A549 (cell line): Measurements from ENCODE around the gene CDC6. TPM values are rescaled to one million over a fixed set of nuclear protein-coding genes. Genes with fewer than 3 reads are reported as not detected.

Experiments
- ATAC-seq, 2 experiments: fragments of 200-7000 bp in 1 of 2; fragments of >200 bp in 1 of 2; cut with Nextera tagmentation in 1 of 2; cut with Tn5 transposase in 1 of 2; 3 replicates each; pipeline versions ENCODE4 v1.8.0 to v1.9.1; 2018 to 2020; ENCODE audit warnings: mild to moderate bottlenecking in 1 of 2, moderate library complexity in 1 of 2
- CTCF ChIA-PET: fragments of 300-600 bp; sonication (Branson Sonifier 250); formaldehyde crosslinking; extraction: SDS; loops from one replicate; lab custom pipeline; 2021; ENCODE audit warnings: antibody characterized with exemption, inconsistent platforms; lab: Yijun Ruan, JAX
- POLR2A ChIA-PET: fragments of 350-600 bp; formaldehyde crosslinking; extraction: SDS; loops from one replicate; lab custom pipeline; 2021; ENCODE audit warnings: antibody characterized with exemption, inconsistent platforms; lab: Yijun Ruan, JAX
- DNase-seq, 2 experiments: peaks; one replicate each; pipeline versions ENCODE4 v3.0.0 to v3.0.0-alpha.2; 2011 to 2016; ENCODE audit warnings: low read depth in 1 of 2, low spot score in 1 of 2
- FAIRE-seq: peaks from 2 replicates; lab custom pipeline; 2011; peaks lifted over from hg19 to GRCh38; lab: Jason Lieb, UNC
- H3K27ac ChIP-seq, 2 experiments: fragments of >200 bp; sonication (Bioruptor Twin); formaldehyde crosslinking; 3 replicates each; pipeline ENCODE4 v1.5.1; 2016 to 2017
- H3K4me1 ChIP-seq: fragments of >200 bp; sonication (Bioruptor Twin); formaldehyde crosslinking; 3 replicates; pipeline ENCODE4 v1.6.1; 2016
- H3K4me2 ChIP-seq: fragments of >200 bp; sonication (Bioruptor Twin); formaldehyde crosslinking; 3 replicates; pipeline ENCODE4 v1.6.1; 2016
- H3K4me3 ChIP-seq: fragments of >200 bp; sonication (Bioruptor Twin); formaldehyde crosslinking; 3 replicates; pipeline ENCODE4 v1.5.1; 2016
- H3K9me3 ChIP-seq: fragments of >200 bp; sonication (Bioruptor Twin); formaldehyde crosslinking; 3 replicates; pipeline ENCODE4 v1.6.1; 2016
- CBX2 ChIP-seq: fragments of 200-600 bp; sonication (generic); IDR thresholded peaks from 2 replicates; pipeline ENCODE4 v1.6.1; 2016; ENCODE audit warnings: low read depth, mild to moderate bottlenecking, borderline replicate concordance
- CHD2 ChIP-seq: fragments of 150-350 bp; IDR thresholded peaks from 2 replicates; pipeline ENCODE4 v1.6.1; 2014; ENCODE audit warnings: low read length; ENCODE audit not compliant: partially characterized antibody
- EHMT2 ChIP-seq: fragments of 200-600 bp; sonication (generic); IDR thresholded peaks from 2 replicates; pipeline ENCODE4 v1.6.1; 2016; ENCODE audit warnings: antibody characterized with exemption, low read depth, mild to moderate bottlenecking, moderate library complexity
- ESRRA ChIP-seq: fragments of 150-350 bp; IDR thresholded peaks from 2 replicates; pipeline ENCODE4 v1.6.1; 2014; ENCODE audit warnings: mild to moderate bottlenecking, low read length, borderline replicate concordance
- GATA3 ChIP-seq: IDR thresholded peaks from 2 replicates; pipeline ENCODE4 v1.6.1; 2012; ENCODE audit warnings: borderline replicate concordance
- HEYL ChIP-seq: fragments of 250-450 bp; sonication (Bioruptor Pico); IDR thresholded peaks from 2 replicates; pipeline ENCODE4 v1.8.0; 2021; ENCODE audit warnings: mild to moderate bottlenecking, moderate library complexity
- JUNB ChIP-seq: fragments of >200 bp; sonication (Bioruptor Twin); formaldehyde crosslinking; IDR thresholded peaks from 2 replicates; pipeline ENCODE4 v1.6.1; 2016
- MAFK ChIP-seq: fragments of 450-650 bp; IDR thresholded peaks from 2 replicates; pipeline ENCODE4 v1.6.1; 2014; ENCODE audit not compliant: partially characterized antibody
- MAZ ChIP-seq: fragments of 150-350 bp; IDR thresholded peaks from 2 replicates; pipeline ENCODE4 v1.6.1; 2014; ENCODE audit warnings: antibody characterized with exemption, low read depth, low read length, borderline replicate concordance
- NPAS2 ChIP-seq: fragments of 250-450 bp; sonication (Bioruptor Pico); IDR thresholded peaks from 2 replicates; pipeline ENCODE4 v1.8.0; 2022; ENCODE audit warnings: mild to moderate bottlenecking, moderate library complexity, borderline replicate concordance
- POLR2A ChIP-seq: IDR thresholded peaks from 2 replicates; pipeline ENCODE4 v1.6.1; 2012; ENCODE audit warnings: mild to moderate bottlenecking, low read length
- POLR2AphosphoS2 ChIP-seq: conservative IDR thresholded peaks from 2 replicates; pipeline ENCODE4 v1.6.1; 2012; ENCODE audit warnings: low read length, improper control_type of control experiment, inconsistent platforms
- RAD21 ChIP-seq, 2 experiments: fragments of >200 bp in 1 of 2; sonication (Bioruptor Twin) in 1 of 2; formaldehyde crosslinking in 1 of 2; IDR thresholded peaks in 1 of 2; conservative IDR thresholded peaks in 1 of 2; 2 replicates in 1 of 2; 3 replicates in 1 of 2; pipeline ENCODE4 v1.6.1; 2012 to 2018; ENCODE audit warnings: inconsistent platforms in 1 of 2
- RARB ChIP-seq: fragments of 250-450 bp; sonication (Bioruptor Pico); IDR thresholded peaks from 2 replicates; pipeline ENCODE4 v1.8.0; 2021; ENCODE audit warnings: mild to moderate bottlenecking, moderate library complexity
- RFX5 ChIP-seq: fragments of 450-650 bp; IDR thresholded peaks from 2 replicates; pipeline ENCODE4 v1.7.1; 2014; ENCODE audit warnings: antibody characterized with exemption, mild to moderate bottlenecking, moderate library complexity
- SMC3 ChIP-seq: fragments of >200 bp; sonication (Bioruptor Twin); formaldehyde crosslinking; IDR thresholded peaks from 3 replicates; pipeline ENCODE4 v1.6.1; 2018; ENCODE audit warnings: inconsistent platforms
- TFCP2L1 ChIP-seq: fragments of 250-450 bp; sonication (Bioruptor Pico); IDR thresholded peaks from 2 replicates; pipeline ENCODE4 v1.5.0; 2021; ENCODE audit warnings: mild to moderate bottlenecking
- ZFP36 ChIP-seq: fragments of 450-650 bp; IDR thresholded peaks from 2 replicates; pipeline ENCODE4 v1.6.1; 2014; ENCODE audit warnings: borderline replicate concordance; ENCODE audit not compliant: partially characterized antibody
- WGBS: methylation state at CpG from one replicate; pipeline ENCODE4 v1.1.6; 2017; ENCODE audit errors: missing lambda C conversion rate; 5-methylcytosine and 5-hydroxymethylcytosine counted together
- polyA plus RNA-seq, 4 experiments: library from polyadenylated mRNA; depleted of rRNA in 3 of 4; stranded (reverse); fragments of >200 nt; fragmentation: RNase III in 1 of 4; extraction: RNeasy Plus Mini Kit Qiagen cat#74134 plus additional on column Dnase treatment in 1 of 4; gene quantifications; 2 replicates in 3 of 4; 3 replicates in 1 of 4; pipeline ENCODE4 v1.2.3, GENCODE V29; 2011 to 2017
- TF ChIP-seq, protein P1 (sequence below): fragments of >200 bp; sonication (Bioruptor Twin); formaldehyde crosslinking; IDR thresholded peaks from 3 replicates; pipeline ENCODE4 v1.5.1; 2016
- TF ChIP-seq, protein P2 (sequence below): fragments of 200-600 bp; sonication (generic); IDR thresholded peaks from 2 replicates; pipeline ENCODE4 v1.6.1; 2016; ENCODE audit warnings: antibody characterized with exemption, mild to moderate bottlenecking, moderate library complexity
- TF ChIP-seq, protein P3 (sequence below): IDR thresholded peaks from 2 replicates; pipeline ENCODE4 v1.6.1; 2012
- TF ChIP-seq, protein P4 (sequence below): fragments of 150-350 bp; IDR thresholded peaks from 2 replicates; pipeline ENCODE4 v1.6.1; 2014; ENCODE audit warnings: low read depth, mild to moderate bottlenecking, low read length

CDC6 gene
- polyA plus RNA-seq, 2 of the 4 experiments (the other 2 are of a cell fraction): 67.0 to 79.5 TPM

DNA sequence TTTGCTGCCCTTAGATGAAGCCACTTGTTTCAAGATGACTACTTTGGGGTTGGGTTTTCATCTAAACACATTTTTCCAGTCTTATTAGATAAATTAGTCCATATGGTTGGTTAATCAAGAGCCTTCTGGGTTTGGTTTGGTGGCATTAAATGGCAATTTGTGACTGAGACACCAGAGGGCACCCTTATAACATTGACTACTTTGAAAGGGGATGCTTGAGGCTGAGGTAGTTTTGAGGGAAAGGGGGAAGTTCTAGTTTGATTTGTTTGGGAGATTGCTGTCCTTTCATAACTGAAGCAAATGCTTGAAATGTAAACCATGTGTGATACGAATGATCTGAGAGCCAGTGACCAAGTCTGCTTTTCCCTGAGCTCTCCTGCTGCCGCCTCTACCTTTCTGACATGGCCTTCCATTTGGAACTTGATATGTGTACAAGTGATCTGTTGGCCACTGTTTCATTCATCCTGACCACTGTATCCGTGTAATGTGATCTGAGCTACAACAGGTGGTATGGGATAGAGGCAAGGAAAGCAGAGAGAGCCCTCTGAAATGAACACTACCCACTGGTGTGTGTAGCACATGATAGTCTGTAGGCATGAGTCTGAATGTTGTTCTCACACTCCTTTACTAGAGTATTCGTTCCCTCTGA is 15.5 kb downstream of the CDC6 start:
- H3K4me2 ChIP-seq: no peak overlapping the region
- ChIA-PET POLR2A (interaction anchor here (1.5 to 2.9 kb wide), 2 partner anchors 48 to 52 kb away, joined by 5 to 13 read pairs; no protein-coding TSS in a partner anchor), CTCF (interaction anchor here (0.6 to 50.4 kb wide), 50 partner anchors 0 to 407 kb away, joined by 3 to 2395 read pairs (median 4); partner anchors contain the start of genes CDC6, GJD3, RARA and TOP2A)
- FAIRE-seq: peak; percentile 70
- H3K27ac ChIP-seq: peak overlapping the region; percentile 17 to 47; a peak in 4 of 6 replicates
- no peaks in the 10 kb centered on the region for H3K9me3 ChIP-seq
- DNase-seq: peak; percentile 71 to 78
- H3K4me3 ChIP-seq: no peak overlapping the region
- 48% methylated on average over 4 of the region's 4 CpGs for WGBS
- peaks cover 38% of the 10 kb centered on the region for H3K4me1 ChIP-seq
- TF ChIP-seq RAD21 (conservative IDR thresholded peaks at IDR 0.05 in 1 of 2, IDR thresholded peaks at IDR 0.05 in 1 of 2): peak; percentile 96 to 98
- no peak for TF ChIP-seq RARB (CRISPR knock-in tag)
- peak; percentile 100 for TF ChIP-seq SMC3
- no peak for TF ChIP-seq CBX2
- TF ChIP-seq, protein P1, sequence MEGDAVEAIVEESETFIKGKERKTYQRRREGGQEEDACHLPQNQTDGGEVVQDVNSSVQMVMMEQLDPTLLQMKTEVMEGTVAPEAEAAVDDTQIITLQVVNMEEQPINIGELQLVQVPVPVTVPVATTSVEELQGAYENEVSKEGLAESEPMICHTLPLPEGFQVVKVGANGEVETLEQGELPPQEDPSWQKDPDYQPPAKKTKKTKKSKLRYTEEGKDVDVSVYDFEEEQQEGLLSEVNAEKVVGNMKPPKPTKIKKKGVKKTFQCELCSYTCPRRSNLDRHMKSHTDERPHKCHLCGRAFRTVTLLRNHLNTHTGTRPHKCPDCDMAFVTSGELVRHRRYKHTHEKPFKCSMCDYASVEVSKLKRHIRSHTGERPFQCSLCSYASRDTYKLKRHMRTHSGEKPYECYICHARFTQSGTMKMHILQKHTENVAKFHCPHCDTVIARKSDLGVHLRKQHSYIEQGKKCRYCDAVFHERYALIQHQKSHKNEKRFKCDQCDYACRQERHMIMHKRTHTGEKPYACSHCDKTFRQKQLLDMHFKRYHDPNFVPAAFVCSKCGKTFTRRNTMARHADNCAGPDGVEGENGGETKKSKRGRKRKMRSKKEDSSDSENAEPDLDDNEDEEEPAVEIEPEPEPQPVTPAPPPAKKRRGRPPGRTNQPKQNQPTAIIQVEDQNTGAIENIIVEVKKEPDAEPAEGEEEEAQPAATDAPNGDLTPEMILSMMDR: peak; percentile 97
- TF ChIP-seq EHMT2: no peak
- TF ChIP-seq, protein P2, sequence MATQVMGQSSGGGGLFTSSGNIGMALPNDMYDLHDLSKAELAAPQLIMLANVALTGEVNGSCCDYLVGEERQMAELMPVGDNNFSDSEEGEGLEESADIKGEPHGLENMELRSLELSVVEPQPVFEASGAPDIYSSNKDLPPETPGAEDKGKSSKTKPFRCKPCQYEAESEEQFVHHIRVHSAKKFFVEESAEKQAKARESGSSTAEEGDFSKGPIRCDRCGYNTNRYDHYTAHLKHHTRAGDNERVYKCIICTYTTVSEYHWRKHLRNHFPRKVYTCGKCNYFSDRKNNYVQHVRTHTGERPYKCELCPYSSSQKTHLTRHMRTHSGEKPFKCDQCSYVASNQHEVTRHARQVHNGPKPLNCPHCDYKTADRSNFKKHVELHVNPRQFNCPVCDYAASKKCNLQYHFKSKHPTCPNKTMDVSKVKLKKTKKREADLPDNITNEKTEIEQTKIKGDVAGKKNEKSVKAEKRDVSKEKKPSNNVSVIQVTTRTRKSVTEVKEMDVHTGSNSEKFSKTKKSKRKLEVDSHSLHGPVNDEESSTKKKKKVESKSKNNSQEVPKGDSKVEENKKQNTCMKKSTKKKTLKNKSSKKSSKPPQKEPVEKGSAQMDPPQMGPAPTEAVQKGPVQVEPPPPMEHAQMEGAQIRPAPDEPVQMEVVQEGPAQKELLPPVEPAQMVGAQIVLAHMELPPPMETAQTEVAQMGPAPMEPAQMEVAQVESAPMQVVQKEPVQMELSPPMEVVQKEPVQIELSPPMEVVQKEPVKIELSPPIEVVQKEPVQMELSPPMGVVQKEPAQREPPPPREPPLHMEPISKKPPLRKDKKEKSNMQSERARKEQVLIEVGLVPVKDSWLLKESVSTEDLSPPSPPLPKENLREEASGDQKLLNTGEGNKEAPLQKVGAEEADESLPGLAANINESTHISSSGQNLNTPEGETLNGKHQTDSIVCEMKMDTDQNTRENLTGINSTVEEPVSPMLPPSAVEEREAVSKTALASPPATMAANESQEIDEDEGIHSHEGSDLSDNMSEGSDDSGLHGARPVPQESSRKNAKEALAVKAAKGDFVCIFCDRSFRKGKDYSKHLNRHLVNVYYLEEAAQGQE: no peak
- peak; percentile 36 for TF ChIP-seq CHD2
- no peak for TF ChIP-seq RFX5
- peak; percentile 65 to 79 for ATAC-seq

DNA sequence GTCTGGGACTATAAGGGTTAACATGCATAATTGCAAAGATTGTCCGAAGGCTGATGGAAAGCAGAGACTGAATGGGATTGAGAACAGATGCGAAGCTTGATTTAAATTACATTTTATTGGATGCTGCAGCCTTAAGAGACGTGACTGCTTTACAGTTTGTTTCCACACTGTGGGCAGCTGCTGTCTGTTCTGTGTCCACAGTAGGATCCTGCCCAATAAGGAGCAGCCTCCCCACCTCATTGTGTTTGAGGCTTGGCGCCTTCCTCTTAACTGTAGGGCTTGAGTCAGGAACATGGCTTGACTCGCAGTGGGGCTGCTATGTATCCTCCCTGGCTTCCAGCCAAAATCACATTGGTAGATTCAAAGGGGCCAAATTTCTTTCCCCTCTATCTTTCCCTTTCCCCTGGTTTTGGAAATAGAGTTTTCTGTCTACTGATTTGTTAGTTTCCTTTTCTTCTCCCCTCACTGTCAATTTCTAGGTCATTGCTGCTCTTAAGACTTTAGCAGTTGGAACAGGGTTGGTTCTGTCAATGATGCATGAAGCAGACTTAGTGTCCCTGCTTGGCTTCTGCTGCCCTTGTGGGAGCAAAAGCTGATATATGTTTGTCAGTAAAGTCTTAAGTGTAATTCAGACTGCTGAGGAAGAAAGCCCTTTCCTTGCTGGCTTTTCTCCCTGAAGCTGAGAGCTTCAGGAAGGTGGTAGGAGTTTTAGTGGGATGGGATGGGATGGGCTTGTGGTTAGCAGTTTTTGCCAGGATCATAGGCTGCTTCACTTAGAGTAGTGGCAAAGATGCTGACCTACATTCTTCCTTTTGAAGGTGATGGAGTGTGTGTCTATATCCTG is 16.3 kb downstream of the CDC6 start:
- Histone ChIP-seq H3K4me2 (no peak overlapping the region), H3K4me1 (peaks cover 46% of the 10 kb centered on the region), H3K9me3 (no peaks in the 10 kb centered on the region), H3K4me3 (no peak overlapping the region), H3K27ac (peak overlapping the region; percentile 17 to 47; a peak in 4 of 6 replicates)
- DNase-seq (no peak), FAIRE-seq (no peak), ATAC-seq (no peak)
- CTCF ChIA-PET: interaction anchor here (0.5 to 50.4 kb wide), 39 partner anchors 1 to 291 kb away, joined by 3 to 2395 read pairs (median 4); partner anchors contain the start of genes CDC6, GJD3, RARA and TOP2A
- WGBS: 82% methylated on average over 5 of the region's 5 CpGs
- POLR2A ChIA-PET: interaction anchor here (1.5 to 2.9 kb wide), 2 partner anchors 48 to 51 kb away, joined by 5 to 13 read pairs; no protein-coding TSS in a partner anchor
- TF ChIP-seq CBX2: no peak
- TF ChIP-seq HEYL (CRISPR knock-in tag): no peak
- TF ChIP-seq, protein P3, sequence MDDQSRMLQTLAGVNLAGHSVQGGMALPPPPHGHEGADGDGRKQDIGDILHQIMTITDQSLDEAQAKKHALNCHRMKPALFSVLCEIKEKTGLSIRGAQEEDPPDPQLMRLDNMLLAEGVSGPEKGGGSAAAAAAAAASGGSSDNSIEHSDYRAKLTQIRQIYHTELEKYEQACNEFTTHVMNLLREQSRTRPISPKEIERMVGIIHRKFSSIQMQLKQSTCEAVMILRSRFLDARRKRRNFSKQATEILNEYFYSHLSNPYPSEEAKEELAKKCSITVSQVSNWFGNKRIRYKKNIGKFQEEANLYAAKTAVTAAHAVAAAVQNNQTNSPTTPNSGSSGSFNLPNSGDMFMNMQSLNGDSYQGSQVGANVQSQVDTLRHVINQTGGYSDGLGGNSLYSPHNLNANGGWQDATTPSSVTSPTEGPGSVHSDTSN: no peak
- no peak for TF ChIP-seq ZFP36
- no peak for TF ChIP-seq GATA3
- TF ChIP-seq MAFK: no peak
- no peak for TF ChIP-seq ESRRA
- TF ChIP-seq, protein P2: no peak
- TF ChIP-seq POLR2AphosphoS2: no peak
- no peak for TF ChIP-seq JUNB
- TF ChIP-seq TFCP2L1 (CRISPR knock-in tag): no peak
- TF ChIP-seq, protein P4, sequence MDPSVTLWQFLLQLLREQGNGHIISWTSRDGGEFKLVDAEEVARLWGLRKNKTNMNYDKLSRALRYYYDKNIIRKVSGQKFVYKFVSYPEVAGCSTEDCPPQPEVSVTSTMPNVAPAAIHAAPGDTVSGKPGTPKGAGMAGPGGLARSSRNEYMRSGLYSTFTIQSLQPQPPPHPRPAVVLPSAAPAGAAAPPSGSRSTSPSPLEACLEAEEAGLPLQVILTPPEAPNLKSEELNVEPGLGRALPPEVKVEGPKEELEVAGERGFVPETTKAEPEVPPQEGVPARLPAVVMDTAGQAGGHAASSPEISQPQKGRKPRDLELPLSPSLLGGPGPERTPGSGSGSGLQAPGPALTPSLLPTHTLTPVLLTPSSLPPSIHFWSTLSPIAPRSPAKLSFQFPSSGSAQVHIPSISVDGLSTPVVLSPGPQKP: no peak
- TF ChIP-seq NPAS2 (CRISPR knock-in tag): no peak
- no peak for TF ChIP-seq MAZ
- no peak for TF ChIP-seq POLR2A
